ENCODE data around the gene SCLT1.

SCLT1 gene

GRCh38 chr4:128844931-128845330 is 248.4 kb downstream of the SCLT1 start:
- no peak for DNase-seq (ENCODE audit: low read depth in 2 of 2)

DNA sequence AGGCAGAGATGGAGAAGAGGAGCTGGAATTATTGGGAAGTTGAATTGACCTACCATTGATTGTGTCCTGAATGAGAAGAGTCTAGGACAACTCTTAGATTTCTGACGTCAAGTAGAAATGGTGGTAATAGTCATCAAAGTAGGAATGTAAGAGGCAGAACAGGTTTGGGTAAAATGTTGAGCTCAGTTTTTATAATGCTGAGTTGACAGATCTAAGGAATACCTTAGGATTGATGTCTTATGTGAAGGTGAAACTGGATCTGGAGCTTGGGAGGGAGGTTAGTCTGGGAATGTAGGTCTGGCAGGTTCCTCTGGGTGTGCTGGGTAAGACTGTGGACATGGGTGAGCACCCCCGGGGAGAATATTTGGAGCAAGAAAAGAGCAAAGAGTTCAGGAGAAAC is 251.9 kb downstream of the SCLT1 start:
- DNase-seq (ENCODE audit: low read depth in 2 of 2): no peak

DNA sequence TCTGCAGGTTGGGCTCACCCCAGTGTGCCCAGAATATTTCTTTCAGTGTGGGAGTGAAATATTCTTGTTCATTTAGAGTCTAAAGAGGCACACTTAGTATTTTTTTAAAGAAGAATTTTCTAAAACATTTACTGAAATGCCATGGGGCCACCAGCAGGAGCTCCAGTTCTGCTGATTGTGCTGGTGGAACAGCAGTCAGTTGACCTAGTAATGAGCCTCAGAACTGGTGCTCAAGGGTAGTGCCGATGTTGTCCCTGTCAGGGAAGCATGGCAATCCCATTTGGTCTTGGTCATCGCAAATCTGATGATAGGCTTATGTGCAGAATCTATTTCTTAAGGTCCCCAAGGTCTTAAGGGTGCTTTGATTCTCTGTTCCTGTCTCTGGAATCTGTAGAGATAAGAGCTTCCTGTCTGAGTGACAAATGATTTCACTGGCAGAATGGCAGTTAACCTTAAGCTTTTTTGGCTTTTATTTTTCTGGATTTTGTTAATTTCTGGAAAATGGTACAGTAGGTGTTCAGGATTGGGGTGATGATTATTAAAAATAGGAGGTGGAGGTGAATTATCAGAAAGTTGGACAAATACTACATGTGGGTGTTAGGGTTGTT is 252.5 kb downstream of the SCLT1 start:
- no peak for DNase-seq (ENCODE audit: low read depth in 2 of 2)

DNA sequence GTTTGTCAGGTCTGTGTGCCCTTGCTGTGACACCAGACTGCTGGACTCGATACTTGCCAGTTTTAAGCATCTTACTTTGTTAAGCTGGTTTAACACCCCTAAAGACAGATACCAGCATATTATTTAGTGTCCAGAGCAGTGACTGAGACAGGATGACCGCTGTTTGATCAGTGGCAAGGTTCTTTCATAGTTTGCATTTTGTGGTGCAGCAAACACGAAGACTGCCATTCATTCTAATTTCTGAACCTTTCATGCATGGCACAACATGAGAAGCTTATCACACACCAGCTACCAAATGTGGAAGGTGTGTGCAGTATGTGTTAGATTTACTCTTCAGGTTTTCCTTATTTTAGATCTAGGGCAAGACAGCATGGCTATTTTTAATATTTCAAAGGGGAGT is 255.7 kb downstream of the SCLT1 start:
- DNase-seq (ENCODE audit: low read depth in 2 of 2): no peak

DNA sequence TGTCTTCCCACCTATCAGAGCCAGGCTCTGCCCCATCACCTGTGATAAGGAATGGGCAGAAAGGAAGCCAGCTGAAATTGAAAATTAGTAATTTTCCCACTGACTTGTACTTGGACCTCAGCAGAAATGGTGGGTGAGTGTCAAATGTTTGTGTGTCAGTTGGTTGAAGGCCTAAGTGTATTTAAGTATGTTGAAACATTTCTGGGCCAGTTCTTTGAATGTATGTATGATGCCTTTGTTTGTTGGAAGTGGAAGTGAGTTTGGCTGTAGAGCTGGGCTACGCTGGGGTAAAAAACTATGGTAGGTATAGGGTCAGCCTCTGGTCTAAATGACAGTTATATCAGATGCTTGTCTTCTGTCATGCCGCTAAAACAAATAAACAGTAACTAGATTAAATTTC is 256.1 kb downstream of the SCLT1 start:
- DNase-seq (ENCODE audit: low read depth in 2 of 2): no peak

DNA sequence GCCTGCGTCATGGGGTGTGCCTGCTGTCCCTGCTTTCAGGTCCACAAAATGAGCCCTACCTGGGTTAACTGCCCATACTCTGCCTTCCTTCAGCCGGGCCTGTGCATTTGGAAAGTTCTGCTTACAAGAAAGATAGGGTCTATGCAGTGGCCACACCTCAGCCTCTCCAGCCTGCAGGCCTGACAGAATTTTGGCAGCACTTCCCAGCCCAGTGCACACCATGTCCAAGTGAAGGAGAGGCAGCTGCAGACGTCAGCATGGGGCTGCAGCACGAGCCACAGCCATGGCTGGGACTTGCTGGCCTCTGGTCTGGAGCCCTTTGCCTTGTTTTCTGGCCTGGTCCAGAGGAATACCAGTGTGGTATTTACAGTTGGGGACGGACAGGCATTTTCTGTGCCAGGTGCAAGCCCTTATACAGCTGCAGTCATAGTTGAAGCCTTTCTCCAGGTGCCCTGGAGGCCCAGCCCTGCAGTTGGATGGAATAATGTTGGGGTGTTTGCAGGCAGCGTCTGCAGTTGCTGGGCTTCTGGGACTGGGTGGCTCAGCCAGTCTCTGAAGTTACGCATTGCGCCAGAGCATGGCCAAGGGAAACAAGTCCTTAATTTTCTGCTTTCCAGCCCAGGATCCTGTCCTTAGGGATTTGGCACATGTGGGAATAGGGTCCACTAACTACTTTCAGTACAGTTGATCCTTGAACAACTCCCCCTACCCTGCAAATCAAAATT is 257.7 kb downstream of the SCLT1 start:
- no peak for DNase-seq (ENCODE audit: low read depth in 2 of 2)
